GOT3 (cell line): Measurements from ENCODE around the gene USP48.

ENCODE experiments used
- DNase-seq: peaks from one replicate; lab custom pipeline; 2025; ENCODE audit warnings: mixed read lengths; lab: John Stamatoyannopoulos, UW

USP48 gene

DNA sequence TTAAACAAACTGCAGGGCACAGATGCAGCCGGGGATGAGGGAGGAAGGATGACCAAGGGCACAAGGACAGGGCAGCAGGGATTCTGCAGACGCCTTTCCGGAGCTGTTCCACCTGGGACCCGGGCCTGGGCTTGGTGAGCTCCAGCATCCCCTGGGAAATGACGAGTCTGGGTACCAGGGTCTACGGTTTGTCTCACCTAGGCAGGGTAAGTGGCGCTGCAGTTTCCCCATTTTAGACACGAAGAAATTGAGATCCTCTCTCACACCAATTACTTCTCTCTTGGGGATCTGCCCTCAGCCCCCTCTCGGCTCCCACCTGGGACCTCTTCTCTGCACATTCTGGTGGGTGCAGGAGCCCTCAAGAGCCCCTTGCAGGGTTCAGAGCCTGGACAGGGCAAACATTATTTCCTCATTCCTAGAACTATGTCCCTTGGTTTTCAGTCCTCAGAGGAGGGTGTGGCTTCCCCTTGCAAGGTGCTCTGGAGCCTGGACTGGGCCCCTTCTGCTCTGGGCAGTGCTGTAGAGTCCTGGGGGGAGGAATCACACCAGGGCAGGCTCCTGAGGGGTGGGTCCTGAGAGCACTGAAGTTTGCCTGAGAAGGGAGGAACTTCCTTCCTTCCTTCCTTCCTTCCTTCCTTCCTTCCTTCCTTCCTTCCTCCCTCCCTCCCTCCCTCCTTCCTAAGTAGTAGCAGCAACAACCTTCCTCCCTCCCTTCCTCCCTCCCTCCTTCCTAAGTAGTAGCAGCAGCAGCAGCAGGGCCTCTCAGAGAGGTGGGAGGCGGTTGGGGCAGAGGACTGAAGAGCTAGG, 129.8 kb downstream of the USP48 start:
- DNase-seq: no peak

DNA sequence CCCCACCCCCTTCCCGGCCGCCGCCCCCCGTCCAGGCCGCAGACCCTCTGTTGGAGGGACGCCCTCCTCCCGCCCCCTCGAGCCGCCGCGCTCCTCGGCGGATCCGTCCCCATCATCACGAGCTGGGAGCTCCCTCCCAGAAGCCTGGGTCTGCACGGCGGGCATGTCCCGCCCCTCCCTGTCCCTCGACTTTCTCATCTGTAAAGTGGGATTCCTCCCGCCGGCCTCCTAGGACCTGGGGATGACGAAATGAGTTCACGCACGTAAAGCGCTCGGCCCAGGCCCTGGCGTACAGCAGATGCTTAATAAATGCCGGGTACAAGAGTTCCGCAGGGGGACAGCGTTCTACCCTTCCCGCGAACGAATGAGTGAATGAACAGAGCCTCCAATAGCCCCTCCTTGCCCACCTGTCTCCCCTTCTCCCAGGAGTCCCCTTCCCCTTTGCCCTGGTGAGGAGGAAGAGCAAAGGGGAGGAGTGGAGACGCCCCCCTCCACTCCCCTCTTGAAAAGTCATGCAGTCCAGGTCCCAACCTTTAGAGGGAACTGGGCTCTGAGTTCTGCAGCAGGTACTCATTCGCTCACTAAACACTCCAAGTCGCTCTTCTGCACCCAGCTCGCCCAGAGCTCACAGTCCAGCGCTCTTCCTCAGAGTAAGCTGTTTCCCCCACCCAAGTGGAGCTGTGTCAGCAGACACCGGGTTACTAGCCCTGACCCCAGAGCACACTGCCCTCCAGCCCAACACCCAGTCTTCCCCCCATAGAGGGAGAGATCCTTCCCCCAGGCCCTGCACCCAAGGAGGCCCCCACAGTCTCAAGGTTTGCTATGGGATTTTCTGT, 130.6 kb downstream of the USP48 start:
- DNase-seq: no peak

DNA sequence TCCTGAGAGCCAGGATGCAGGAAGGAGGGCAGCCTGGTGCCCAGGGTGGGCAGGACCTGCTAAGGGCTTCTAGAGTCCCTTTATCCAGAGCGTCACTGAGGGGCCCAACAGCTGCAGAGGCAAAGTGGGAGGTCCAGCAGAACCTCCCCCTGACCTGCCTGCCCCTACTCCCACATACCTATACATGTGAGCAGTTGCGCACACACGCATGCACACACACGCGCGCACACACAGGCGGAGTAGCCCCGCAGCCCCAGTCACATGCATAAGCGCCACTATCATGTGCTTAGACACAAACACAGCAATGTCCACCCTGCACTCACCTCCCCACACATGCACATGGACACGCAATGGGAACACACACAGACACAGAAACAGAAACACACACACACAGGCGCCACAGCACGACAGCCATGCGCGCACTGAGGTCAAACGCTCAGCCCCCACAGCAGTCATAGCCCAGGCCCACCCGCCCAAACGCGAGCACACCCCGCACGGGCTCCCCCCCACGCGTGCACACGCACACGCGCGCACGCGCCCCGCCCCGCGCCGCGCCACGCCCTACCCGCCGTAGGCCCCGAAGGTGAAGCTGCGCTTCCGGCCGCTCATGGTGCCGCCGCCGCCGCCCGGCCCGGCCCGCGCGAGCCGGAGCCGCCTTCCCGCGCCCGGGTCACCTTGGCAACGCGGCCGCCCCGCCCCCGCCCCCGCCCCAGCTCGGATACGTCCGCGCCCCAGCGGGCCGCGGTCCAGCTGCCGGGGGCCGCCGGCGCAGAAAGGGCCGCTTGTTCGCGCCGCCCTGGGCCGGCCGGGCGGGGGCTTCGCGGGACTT, 131.5 kb downstream of the USP48 start:
- DNase-seq: no peak

DNA sequence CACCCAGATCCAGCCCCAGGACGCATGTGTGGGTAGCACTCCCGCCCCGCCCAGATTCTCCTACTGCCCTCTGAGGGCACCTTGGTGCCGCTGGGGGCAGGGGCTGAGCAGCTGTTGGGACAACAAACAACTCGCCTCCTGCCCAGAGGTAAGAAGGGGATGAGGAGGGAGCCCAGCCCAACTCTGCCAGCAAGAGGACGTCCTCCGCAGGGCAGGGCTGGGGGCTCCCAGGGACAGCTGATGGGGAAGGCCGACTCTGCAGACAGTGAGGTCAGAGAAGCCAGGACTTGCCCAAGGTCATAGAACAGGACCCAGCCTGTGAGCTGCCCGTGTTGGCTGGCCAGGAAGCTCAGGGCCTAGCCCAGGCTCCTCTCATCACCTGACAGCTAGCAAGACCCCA, 132.5 kb downstream of the USP48 start:
- DNase-seq: no peak

DNA sequence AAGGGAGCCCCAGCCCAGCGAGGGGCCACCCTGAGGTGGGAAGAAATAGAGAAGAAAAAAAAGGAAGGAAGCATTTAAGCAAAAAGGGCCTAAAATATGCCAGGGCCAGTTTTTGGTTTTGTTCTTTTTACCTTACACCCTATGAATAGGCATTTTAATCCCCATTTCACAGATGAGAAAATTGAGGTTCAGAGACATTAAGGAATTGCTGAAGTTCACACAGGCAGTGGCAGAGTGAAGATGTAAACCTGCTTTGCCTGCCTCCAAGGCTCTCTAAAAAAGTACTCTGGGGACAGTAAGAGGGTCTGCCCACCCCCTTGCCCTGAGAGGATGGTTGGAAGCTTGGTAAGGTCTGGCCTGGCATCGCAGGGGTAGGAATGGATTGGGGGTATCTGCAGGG, 133.6 kb downstream of the USP48 start:
- no peak for DNase-seq

DNA sequence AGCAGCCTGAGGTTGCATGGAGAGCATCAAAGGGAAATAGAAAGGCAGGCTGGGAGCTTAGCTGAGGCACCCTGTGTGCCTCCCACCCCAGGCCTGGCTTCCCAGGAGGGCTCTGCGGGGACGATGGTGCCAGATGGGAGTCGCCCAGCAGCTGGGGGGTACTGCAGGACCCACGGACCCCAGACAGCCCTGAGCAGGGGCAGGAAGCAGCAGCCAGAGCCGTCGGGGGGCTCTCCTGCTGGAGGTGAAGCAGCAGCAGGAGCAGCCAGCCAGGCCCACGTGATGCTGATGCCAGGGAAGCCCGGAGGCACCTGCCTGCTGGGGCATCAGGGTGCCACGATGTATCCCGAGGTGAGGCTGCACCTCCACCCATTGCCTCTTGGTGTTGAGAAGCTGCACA, 134.2 kb downstream of the USP48 start:
- DNase-seq: no peak

DNA sequence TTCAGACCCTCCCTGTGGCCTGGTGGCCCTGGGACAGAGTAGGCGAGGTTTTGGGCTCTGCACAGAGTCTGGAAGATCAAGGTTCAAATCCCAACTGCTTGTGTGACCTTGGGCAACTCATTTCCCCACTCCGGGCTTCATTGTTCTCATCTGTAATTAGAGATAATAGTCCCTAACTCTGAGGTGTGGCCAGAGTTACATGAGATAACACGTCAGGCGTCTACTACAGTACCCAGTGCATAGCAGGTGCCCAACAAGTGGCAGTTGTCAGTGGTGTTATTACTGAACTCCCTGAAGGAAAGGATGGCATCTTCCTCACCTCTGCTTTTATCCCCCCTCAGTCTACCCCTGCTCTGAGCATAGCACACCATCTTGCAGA, 134.6 kb downstream of the USP48 start:
- DNase-seq: no peak

DNA sequence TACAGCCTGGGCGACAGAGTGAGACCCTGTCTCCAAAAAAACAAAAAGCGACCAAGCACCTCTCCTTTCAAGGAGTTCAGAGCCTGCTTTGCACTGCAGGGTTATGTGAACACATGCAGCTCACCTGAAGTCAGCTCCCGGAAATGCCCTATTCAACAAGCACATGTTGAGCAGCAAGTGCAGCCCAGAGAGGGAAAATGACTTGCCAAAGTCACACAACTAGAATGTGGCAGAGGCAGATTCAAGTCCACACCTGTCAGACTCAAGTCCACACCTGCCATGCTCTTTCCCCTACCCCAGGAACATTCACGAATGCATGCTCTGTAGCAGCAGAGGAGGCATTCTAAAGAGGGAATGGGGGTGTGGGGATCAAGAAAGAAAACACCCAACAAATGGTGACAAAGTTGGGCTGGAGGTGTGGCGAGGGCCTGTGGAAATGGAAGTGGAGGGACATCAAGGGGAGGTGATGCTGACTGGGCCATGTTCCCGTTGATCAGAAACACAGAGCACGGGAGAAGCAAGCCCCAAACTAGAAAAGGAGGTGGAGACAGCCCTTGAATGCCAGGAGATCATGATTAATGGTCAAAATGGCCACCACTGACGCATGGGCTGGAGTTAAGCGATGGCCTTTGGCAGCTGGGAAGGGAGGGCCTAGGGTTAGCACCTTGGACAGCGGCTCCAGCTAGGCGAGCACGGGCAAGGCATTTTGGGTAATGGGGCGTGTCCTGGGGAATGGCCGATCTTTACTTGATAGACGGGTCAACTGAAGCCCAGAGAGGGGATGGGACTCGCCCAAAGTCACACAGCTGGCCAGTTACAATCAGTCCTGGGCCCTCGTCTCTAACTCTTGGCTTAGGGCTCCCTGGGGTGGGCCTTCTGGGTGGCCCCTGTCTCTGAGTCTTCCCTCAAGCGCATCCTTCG, 135.3 kb downstream of the USP48 start:
- DNase-seq: peak; percentile 12

DNA sequence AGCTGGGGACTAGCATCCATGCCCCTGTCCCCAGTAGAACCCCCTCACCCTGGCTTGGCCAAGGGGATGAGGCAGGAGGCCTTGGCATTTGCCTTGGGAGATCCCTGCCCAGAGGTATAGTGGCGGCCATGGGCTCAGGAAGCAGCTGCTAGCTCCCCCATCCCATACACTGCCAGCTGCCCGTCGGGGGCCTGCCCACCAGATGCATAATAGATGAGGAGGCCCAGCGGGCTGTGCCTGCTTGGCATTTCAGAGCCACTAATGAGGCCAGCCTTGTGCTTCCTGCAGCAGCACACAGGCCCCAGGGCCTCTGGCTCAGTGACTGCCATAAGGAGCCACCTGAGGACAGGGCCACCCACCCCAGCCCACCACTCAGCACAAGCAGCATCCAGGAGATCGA, 137.4 kb downstream of the USP48 start:
- DNase-seq: no peak

DNA sequence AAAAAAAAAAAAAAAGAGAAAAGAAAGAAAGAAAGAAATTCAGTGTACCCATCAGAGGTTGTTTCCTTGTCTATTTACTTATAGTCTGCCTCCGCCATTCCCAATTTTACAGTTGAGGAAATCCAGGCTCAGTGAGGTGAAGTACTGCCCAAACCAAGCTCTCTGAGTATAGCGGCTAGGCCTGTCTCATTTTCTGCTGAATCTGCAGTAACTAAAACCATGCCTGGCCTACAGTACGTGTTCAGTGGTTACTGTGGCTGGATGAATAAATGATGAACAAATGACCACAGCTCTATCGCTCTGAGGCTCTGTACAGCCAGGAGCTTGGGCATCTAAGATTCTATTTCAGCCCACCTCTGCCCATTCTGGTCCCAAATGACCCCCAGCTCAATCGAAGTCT, 138.0 kb downstream of the USP48 start:
- no peak for DNase-seq

DNA sequence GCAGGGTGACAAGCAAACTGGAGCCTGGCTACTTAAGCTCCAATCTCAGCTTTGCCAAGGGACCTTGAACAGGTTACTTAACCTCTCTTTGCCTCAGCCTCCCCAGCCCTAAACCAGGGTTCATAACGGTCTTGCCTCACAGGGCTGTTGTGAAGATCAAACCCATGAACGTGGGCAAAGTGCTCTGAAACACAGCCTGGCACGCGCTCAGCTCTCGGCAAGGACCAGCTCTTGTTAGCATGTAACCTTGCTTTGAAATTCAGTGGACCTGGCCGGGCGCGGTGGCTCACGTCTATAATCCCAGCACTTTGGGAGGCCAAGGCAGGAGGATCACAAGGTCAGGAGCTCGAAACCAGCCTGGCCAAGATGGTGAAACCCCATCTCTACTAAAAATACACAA, 138.6 kb downstream of the USP48 start:
- DNase-seq: no peak

DNA sequence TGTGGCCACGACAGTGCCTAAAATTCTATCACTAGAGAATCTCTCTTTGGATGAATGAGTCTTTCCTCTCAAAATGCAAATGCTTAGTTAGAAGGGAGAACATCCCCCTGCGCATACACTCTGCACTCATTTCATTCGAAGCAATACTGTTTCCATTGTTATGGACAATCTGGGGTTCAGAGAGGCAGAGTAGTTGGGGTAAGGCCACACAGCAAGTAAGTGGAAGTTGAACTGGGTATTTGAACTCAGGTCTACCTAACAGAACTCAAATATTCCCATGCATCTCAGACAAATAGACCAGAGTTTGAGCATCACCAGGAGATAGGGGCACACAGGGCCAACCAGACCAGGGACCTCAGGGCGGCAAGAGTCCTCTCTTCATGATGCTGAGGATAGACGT, 139.3 kb downstream of the USP48 start:
- no peak for DNase-seq

DNA sequence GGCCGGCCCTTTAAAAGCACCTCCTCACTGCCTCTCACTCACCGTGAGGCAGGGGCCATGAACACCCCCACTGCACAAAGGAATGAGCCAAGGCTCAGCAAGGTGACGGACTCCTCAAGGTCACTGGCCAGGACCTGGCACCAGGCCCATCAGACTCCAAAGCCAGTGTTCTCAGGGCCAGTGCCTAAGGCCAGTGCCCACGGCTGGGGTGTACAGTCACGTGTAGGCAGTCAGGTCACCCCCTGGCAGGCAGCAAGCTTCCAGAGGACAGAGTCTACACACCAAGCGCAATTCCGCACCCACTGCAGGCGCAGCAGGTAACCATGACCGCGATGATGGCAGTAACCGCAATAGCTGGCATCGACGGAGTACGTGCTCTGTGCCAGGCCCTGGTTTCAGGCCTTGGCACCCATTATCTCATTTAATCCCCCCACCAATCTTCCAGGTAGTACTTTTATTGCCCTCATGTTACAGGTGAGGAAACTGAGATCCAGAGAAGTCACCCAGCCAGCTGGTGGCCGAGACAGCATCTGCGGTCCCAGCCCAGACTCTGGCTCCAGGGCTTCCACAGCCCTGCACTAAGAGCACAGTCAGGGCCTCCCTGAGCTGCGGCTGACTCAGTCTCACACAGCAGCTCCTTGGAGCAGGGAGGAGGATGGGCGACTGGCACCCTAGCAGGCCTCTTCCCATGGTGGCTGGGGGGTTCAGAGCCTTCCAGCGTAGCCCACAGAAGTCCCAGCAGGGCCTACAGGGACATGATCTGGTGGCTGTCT, 140.8 kb downstream of the USP48 start:
- DNase-seq: no peak

DNA sequence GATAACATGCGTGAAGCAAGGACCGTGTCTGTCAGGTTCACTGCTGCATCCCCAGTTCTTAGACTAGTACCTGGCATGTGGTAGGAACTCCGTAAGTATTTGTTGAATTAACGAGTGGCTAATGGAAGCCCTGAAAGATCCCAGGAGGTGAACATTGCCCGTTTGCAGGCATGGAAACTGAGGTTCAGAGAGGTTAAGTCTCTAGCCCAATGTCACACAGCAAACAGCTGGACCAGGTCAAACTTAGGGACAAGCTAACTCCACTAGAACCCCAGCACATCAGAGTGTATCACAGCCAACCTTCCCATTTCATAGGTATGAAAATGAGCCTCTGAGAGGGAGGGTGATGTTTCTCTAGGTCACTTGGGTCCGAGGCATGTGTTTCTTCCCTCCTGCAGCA, 141.4 kb downstream of the USP48 start:
- DNase-seq: no peak

DNA sequence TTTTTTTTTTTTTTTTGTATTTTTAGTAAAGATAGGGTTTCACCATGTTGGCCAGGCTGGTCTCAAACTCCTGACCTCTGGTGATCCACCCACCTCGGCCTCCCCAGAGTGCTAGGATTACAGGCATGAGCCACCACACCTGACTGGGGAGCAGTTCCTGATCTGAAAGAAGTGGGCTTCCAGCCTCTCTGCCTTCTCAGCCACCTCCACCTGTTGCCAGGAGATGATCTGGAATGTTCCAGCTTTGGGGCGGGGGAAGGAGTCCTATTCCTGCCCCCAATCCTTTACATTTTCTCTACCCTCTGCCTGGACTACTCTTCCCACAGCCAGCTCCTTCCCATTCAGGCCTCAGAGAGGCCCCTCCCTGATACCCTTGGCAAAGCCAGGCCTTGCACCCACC, 141.9 kb downstream of the USP48 start:
- no peak for DNase-seq

DNA sequence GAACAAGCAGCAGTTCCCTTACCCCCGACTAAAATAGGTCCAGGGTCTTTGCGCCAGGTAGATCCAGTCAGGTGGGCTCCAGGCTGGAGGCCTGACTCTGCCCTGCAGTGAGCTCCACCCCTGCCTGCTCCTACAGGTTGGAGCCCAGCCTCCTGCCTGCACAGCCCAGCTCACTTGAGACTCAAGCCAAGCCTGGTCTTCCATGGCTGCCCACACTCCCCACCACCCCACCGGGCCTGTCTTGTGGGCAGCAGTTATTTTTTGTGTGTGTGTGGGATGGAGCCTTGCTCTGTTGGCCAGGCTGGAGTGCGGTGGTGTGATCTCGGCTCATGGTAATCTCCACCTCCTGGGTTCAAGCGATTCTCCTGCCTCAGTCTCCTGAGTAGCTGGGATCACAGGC, 142.3 kb downstream of the USP48 start:
- DNase-seq: no peak

DNA sequence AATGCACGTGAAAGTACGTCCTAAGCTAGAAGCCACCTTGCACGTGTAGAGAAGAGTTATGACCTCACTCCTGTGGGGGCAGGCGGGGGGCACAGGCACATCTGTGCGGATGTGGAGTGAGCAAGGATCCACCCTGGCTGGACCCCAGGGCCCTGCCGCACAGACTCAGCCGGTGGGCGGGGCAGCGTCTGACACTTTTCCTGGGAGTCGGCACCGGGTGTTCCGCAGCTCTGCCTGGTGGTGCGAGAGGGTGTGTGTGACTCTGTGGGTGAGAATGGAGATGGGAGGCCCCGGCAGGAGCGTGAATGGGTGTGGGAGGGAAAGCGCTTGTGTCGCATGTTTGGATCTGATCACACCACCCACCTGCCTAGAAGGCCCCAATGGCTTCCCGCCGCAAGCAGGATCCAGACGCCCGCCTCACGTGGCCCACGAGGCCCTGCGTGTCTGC, 143.3 kb downstream of the USP48 start:
- DNase-seq: no peak

DNA sequence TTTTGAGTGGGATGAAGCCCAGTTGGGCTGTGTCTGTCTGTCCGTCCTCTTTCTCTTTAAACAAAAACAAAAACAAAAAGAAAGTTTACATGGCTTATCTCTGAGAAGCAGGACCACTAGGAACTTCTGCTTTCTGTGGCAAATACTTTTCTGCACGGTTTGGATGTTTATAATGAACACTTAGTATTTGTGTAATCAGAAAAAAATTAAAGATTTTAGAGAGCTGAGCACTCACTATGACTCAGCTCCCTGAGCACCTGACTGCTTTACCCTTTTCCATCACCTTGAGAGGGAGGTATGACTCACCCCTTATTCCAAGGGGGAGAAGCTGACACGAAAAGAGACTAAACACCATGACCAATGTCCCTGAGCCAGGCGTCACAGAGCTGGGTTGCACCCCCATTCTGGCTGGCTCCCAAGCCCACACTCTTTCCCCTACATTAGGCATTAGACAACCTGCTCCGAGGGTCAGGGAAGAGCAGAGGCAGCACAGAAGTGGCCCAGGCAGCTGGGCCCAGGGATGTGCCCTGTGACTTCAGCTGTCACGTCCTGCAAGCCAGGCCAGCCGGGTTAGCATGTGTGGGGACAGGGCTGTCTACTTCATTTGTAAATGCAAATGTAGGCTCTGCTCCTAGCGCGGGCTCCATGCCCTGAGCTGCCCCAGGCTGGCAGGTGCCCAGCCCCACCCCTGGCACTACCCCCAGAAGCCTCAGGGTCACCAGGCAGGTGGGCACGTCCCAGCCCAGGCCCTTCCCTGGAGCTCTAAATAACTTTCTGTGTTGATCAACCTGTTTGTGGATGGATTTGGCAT, 144.2 kb downstream of the USP48 start:
- DNase-seq: no peak

DNA sequence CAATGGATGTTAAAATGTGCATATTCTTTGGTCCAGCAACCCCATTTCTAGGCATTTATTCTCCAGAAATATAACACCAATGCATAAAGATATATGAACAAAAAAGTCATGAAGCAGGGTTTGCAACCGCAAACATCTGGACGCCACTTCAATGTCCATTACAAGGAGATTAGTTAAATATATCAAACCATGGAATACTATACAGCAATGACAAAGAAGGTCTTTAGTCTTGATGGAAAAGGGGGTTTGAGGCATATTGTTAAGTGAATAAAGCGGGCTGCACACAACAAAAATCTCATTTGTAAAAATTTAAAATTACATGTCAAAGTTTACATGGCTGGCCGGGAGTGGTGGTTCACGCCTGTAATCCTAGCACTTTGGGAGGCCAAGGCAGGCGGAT, 145.4 kb downstream of the USP48 start:
- no peak for DNase-seq

DNA sequence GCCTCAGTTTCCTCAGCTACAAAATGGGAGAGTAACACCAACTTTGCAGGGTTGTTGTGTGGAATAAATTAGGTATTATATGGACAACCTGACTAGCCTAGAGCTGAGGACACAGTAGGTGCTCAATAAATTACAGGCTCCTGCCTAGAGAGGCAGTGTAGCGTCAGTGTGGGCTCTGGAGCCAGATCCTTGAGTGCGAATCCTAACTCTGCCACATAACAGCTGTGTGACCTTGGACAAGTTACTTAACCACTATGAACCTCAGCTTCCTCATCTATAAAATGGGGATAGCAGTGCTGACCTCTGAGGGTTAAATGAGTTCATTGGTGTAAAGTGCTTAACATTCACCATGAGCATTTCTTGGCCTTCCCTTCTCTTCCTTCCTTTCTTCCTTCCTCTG, 146.9 kb downstream of the USP48 start:
- DNase-seq: no peak
